GM12878 (cell line): ENCODE data around the gene MYCN.

Experiments
- CTCF ChIP-seq, 3 experiments: IDR thresholded peaks in 2 of 3; conservative IDR thresholded peaks in 1 of 3; 2 replicates each; pipeline ENCODE4 v1.5.1; 2011; ENCODE audit warnings: low read depth in 3 of 3, low read length in 3 of 3, mild to moderate bottlenecking in 3 of 3, control low read depth in 2 of 3, moderate library complexity in 2 of 3, inconsistent platforms in 1 of 3, mixed read lengths in 1 of 3; ENCODE audit not compliant: control insufficient read depth in 2 of 3, insufficient read depth in 1 of 3; ENCODE audit errors: extremely low read depth in 1 of 3
- ESRRA ChIP-seq: IDR thresholded peaks from 2 replicates; pipeline ENCODE4 v1.6.1; 2012; ENCODE audit warnings: mild to moderate bottlenecking, low read length, improper control_type of control experiment
- TF ChIP-seq, protein P1 (sequence below): fragments of 450-650 bp; IDR thresholded peaks from 2 replicates; pipeline ENCODE4 v1.6.1; 2017; ENCODE audit warnings: mild to moderate bottlenecking, low read depth, inconsistent platforms; ENCODE audit not compliant: poor library complexity, severe bottlenecking
- TF ChIP-seq, protein P2 (sequence below): IDR thresholded peaks from 2 replicates; pipeline ENCODE4 v1.6.1; 2011; ENCODE audit warnings: low read depth, mild to moderate bottlenecking, low read length, moderate library complexity, borderline replicate concordance; ENCODE audit errors: extremely low read depth

DNA sequence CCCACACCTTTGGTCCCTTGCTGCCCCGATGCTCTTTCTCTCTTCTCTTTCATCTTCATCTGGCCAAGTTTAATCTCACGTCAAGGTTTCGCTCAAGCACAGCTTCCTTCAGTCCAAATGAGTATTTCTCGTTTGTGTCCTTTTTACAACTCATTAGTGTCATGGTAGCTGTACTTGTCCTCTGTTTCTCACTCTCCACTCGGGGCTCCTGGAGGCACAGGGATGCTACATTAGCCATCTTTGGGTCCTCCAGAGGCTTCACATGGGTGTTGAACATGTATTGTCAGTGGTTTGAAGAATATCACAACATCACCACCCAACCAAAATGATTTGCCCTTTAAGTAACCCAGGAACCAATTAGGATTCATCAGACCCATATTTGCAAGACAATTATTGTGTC is 30.4 kb downstream of the MYCN start:
- TF ChIP-seq, protein P1, sequence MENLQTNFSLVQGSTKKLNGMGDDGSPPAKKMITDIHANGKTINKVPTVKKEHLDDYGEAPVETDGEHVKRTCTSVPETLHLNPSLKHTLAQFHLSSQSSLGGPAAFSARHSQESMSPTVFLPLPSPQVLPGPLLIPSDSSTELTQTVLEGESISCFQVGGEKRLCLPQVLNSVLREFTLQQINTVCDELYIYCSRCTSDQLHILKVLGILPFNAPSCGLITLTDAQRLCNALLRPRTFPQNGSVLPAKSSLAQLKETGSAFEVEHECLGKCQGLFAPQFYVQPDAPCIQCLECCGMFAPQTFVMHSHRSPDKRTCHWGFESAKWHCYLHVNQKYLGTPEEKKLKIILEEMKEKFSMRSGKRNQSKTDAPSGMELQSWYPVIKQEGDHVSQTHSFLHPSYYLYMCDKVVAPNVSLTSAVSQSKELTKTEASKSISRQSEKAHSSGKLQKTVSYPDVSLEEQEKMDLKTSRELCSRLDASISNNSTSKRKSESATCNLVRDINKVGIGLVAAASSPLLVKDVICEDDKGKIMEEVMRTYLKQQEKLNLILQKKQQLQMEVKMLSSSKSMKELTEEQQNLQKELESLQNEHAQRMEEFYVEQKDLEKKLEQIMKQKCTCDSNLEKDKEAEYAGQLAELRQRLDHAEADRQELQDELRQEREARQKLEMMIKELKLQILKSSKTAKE: no peak
- TF ChIP-seq CTCF (IDR thresholded peaks at IDR 0.05 in 2 of 3, conservative IDR thresholded peaks at IDR 0.05 in 1 of 3; ENCODE audit: control insufficient read depth in 2 of 3, extremely low read depth in 1 of 3, insufficient read depth in 1 of 3, low read depth in 3 of 3, low read length in 3 of 3) (no peak), ESRRA (no peak)
- TF ChIP-seq, protein P2, sequence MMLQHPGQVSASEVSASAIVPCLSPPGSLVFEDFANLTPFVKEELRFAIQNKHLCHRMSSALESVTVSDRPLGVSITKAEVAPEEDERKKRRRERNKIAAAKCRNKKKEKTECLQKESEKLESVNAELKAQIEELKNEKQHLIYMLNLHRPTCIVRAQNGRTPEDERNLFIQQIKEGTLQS: no peak
